ENCODE measurements around the gene MDFI. TPM values are rescaled to one million over a fixed set of nuclear protein-coding genes. Genes with fewer than 3 reads are reported as not detected.

MDFI gene
- total RNA-seq, 1 donor from 2014 or later = 29.5 TPM

GRCh38 chr6:41602864-41603608 lies 35.2 kb upstream of the MDFI start:
- H3F3A ChIP-seq (ENCODE audit: low read depth) = peaks cover 16% of the 10 kb centered on the region
- Mint-ChIP-seq H3K9me3 (no peaks in the 10 kb centered on the region), H3K27ac (peak overlapping the region; percentile 27), H3K4me1 (peaks cover 15% of the 10 kb centered on the region), H3K27me3 (ENCODE audit: insufficient read depth, low read depth) (peaks cover 5% of the 10 kb centered on the region), H3K4me3 (peak overlapping the region; percentile 69), H3K36me3 (no peaks in the 10 kb centered on the region)
- TF ChIP-seq EZH2phosphoT487 (IDR thresholded peaks at IDR 0.05) (no peak), CTCF (IDR thresholded peaks at IDR 0.05) (peak; percentile 96), EZH2 (IDR thresholded peaks at IDR 0.05) (peak; percentile 43)
- H3K79me2 ChIP-seq (ENCODE audit: low read depth) = no peaks in the 10 kb centered on the region
- peaks cover 3% of the 10 kb centered on the region for H4K20me1 ChIP-seq (ENCODE audit: low read depth)
- H3K27ac ChIP-seq = no peak overlapping the region
- no peak overlapping the region for H2AFZ ChIP-seq (replicated peaks)
- no peaks in the 10 kb centered on the region for H3K36me3 ChIP-seq
- no peaks in the 10 kb centered on the region for H3K9me3 ChIP-seq (ENCODE audit: low read depth)
- peaks cover 7% of the 10 kb centered on the region for H3K4me1 ChIP-seq
- no peaks in the 10 kb centered on the region for H3K27me3 ChIP-seq
- H3K4me2 ChIP-seq = peak overlapping the region; percentile 70
- H3K9ac ChIP-seq = no peak overlapping the region
- H3K4me3 ChIP-seq = peak overlapping the region; percentile 31
- peak; percentile 92 for DNase-seq (ENCODE audit: low spot score)

- Mint-ChIP-seq H3K27ac (no peak overlapping the region), H3K4me3 (no peak overlapping the region), H3K9me3 (no peaks in the 10 kb centered on the region), H3K36me3 (no peaks in the 10 kb centered on the region), H3K27me3 (ENCODE audit: insufficient read depth, low read depth) (peaks cover 4% of the 10 kb centered on the region), H3K4me1 (peaks cover 15% of the 10 kb centered on the region)
- Histone ChIP-seq H3K79me2 (ENCODE audit: low read depth) (no peaks in the 10 kb centered on the region), H3K27me3 (no peaks in the 10 kb centered on the region), H3K27ac (no peak overlapping the region), H3K9me3 (ENCODE audit: low read depth) (no peaks in the 10 kb centered on the region), H3K4me1 (peaks cover 7% of the 10 kb centered on the region), H3K36me3 (no peaks in the 10 kb centered on the region), H3K4me3 (no peak overlapping the region), H2AFZ (replicated peaks) (no peak overlapping the region), H3K4me2 (no peak overlapping the region), H4K20me1 (ENCODE audit: low read depth) (peaks cover 3% of the 10 kb centered on the region), H3F3A (ENCODE audit: low read depth) (peaks cover 16% of the 10 kb centered on the region), H3K9ac (no peak overlapping the region)
- no peak for DNase-seq (ENCODE audit: low spot score)
- TF ChIP-seq EZH2phosphoT487 (IDR thresholded peaks at IDR 0.05) (no peak), CTCF (IDR thresholded peaks at IDR 0.05) (no peak), EZH2 (IDR thresholded peaks at IDR 0.05) (no peak)
These were observed 34.3 kb upstream of the MDFI start for GRCh38 chr6:41604006-41604405.

GRCh38 chr6:41605649-41606048 lies 32.6 kb upstream of the MDFI start:
- Histone ChIP-seq H3K4me1 (peaks cover 7% of the 10 kb centered on the region), H3K4me2 (no peak overlapping the region), H2AFZ (replicated peaks) (no peak overlapping the region), H3K27ac (no peak overlapping the region), H3K36me3 (no peaks in the 10 kb centered on the region), H3K9me3 (ENCODE audit: low read depth) (no peaks in the 10 kb centered on the region), H3K4me3 (no peak overlapping the region), H3K9ac (no peak overlapping the region), H3F3A (ENCODE audit: low read depth) (peaks cover 15% of the 10 kb centered on the region), H3K27me3 (no peaks in the 10 kb centered on the region), H3K79me2 (ENCODE audit: low read depth) (no peaks in the 10 kb centered on the region), H4K20me1 (ENCODE audit: low read depth) (peaks cover 3% of the 10 kb centered on the region)
- Mint-ChIP-seq H3K27me3 (ENCODE audit: insufficient read depth, low read depth) (peaks cover 6% of the 10 kb centered on the region), H3K36me3 (no peaks in the 10 kb centered on the region), H3K4me3 (no peak overlapping the region), H3K27ac (peak overlapping the region; percentile 13), H3K9me3 (no peaks in the 10 kb centered on the region), H3K4me1 (peaks cover 15% of the 10 kb centered on the region)
- no peak for TF ChIP-seq EZH2phosphoT487 (IDR thresholded peaks at IDR 0.05)
- no peak for TF ChIP-seq CTCF (IDR thresholded peaks at IDR 0.05)
- TF ChIP-seq EZH2 (IDR thresholded peaks at IDR 0.05) = no peak
- DNase-seq (ENCODE audit: low spot score) = no peak

Data from neural progenitor cell (in vitro differentiated cells).